GM18526 (cell line): ENCODE results near the gene RALGAPB.

ENCODE experiments used
- POLR2A ChIP-seq: IDR thresholded peaks from 3 replicates; pipeline ENCODE4 v1.6.1; 2011; ENCODE audit not compliant: insufficient read length; ENCODE audit errors: extremely low read depth

Gene RALGAPB

GRCh38 chr20:38445901-38446425 is 26.7 kb upstream of the RALGAPB start:
- no peak for TF ChIP-seq POLR2A

- TF ChIP-seq POLR2A, result peak; percentile 95
Measured at GRCh38 chr20:38446441-38447209, 26.0 kb upstream of the RALGAPB start.

GRCh38 chr20:38447251-38447661 is 25.4 kb upstream of the RALGAPB start:
- TF ChIP-seq POLR2A, result no peak

GRCh38 chr20:38447931-38448675 is 24.5 kb upstream of the RALGAPB start:
- no peak for TF ChIP-seq POLR2A

GRCh38 chr20:38449046-38449445 is 23.6 kb upstream of the RALGAPB start:
- TF ChIP-seq POLR2A, result no peak

- TF ChIP-seq POLR2A, result no peak
Measured at GRCh38 chr20:38450412-38450975, 22.1 kb upstream of the RALGAPB start.

GRCh38 chr20:38452880-38453624 is 19.6 kb upstream of the RALGAPB start:
- TF ChIP-seq POLR2A, result no peak

- no peak for TF ChIP-seq POLR2A
Measured at GRCh38 chr20:38453941-38454340, 18.7 kb upstream of the RALGAPB start.

- no peak for TF ChIP-seq POLR2A
Measured at GRCh38 chr20:38454556-38455473, 17.8 kb upstream of the RALGAPB start.

- TF ChIP-seq POLR2A, result no peak
Measured at GRCh38 chr20:38458314-38458713, 14.3 kb upstream of the RALGAPB start.

GRCh38 chr20:38460040-38460623 is 12.5 kb upstream of the RALGAPB start:
- TF ChIP-seq POLR2A, result no peak

GRCh38 chr20:38466171-38466570 is 6.5 kb upstream of the RALGAPB start:
- no peak for TF ChIP-seq POLR2A

GRCh38 chr20:38466983-38467382 is 5.7 kb upstream of the RALGAPB start:
- TF ChIP-seq POLR2A, result no peak

- TF ChIP-seq POLR2A, result no peak
Measured at GRCh38 chr20:38471245-38471644, 1.4 kb upstream of the RALGAPB start.
